ENCODE data around the gene MINDY4. TPM values are rescaled to one million over a fixed set of nuclear protein-coding genes. Genes with fewer than 3 reads are reported as not detected.

MINDY4 gene
- total RNA-seq, 1 experiment from 2014 or later, result 2.1 TPM

- Mint-ChIP-seq H3K27ac (ENCODE audit: unreplicated experiment) (no peak overlapping the region), H3K4me1 (ENCODE audit: low read depth, unreplicated experiment) (no peaks in the 10 kb centered on the region), H3K9me3 (ENCODE audit: unreplicated experiment) (no peaks in the 10 kb centered on the region), H3K4me3 (ENCODE audit: unreplicated experiment) (no peak overlapping the region), H3K27me3 (ENCODE audit: insufficient read depth, unreplicated experiment) (no peaks in the 10 kb centered on the region), H3K36me3 (ENCODE audit: insufficient read depth, unreplicated experiment) (no peaks in the 10 kb centered on the region)
- TF ChIP-seq CTCF (IDR thresholded peaks at IDR 0.05; ENCODE audit: insufficient read depth in 1 of 2, low read depth in 1 of 2, low read length in 1 of 2, severe bottlenecking in 1 of 2, unreplicated experiment in 1 of 2), result no peak
- ChIA-PET POLR2A (no interaction called here), CTCF (no interaction called here)
- DNase-seq, result no peak
- no peaks in the 10 kb centered on the region for H3K9me3 ChIP-seq
- H3K4me3 ChIP-seq (ENCODE audit: low read depth, low read length), result no peak overlapping the region
- H3K36me3 ChIP-seq (ENCODE audit: control insufficient read depth, insufficient read depth, low read length), result no peaks in the 10 kb centered on the region
- BruUV-seq (replicated peaks), result no TSS peak
- H3K27me3 ChIP-seq (replicated peaks; ENCODE audit: control insufficient read depth, insufficient read depth, low read length), result no peaks in the 10 kb centered on the region
- intact Hi-C loops (cut with micrococcal nuclease; ENCODE audit: unreplicated experiment), result no loop called here
- H3K4me1 ChIP-seq, result no peaks in the 10 kb centered on the region
Measured at GRCh38 chr7:30841801-30842541, 70.8 kb downstream of the MINDY4 start.

DNA sequence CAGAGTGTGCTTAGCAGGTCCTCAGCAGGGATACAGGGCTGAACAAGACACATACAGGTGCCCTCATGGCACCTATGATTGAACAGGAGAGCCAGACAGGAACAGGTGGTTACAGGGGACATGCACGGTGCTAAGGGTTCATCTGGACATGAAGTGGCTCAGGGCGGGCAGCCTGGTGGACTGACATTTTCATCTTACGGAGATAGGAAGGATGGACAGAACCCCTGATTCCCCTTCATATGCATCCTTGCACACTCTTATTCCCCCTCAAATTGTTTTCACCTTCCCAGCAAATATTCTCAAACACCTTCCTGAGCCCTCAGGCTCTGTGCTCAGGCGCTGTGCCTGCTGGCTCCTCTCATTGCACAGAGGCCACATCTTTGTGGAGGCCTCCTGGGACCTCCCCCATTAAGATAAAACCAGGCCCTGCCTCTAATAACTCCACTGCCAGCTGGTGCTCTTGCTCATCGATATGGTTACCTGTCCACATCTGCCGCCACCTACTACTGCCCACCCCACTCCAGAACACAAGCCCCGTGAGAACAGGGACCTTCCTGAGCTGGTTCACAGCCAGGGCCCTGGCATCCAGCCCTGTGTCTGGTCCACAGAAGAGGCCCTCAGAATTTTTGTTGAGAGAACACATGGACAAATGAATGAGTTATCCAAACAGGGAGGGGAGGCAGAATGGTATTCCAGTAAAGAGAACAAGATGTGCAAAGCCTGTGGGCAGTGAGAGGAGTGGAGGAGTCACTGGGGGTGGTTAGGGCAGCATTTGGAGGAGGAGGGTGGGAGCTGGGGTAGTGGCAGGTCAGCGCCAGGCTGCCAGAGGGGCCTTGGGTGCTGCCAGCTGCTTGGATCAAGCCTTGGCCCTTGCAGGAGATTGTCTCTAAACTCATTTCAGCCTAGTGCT lies 71.6 kb downstream of the MINDY4 start:
- TF ChIP-seq CTCF (IDR thresholded peaks at IDR 0.05; ENCODE audit: insufficient read depth in 1 of 2, low read depth in 1 of 2, low read length in 1 of 2, severe bottlenecking in 1 of 2, unreplicated experiment in 1 of 2), result no peak
- Mint-ChIP-seq H3K36me3 (ENCODE audit: insufficient read depth, unreplicated experiment) (no peaks in the 10 kb centered on the region), H3K27ac (ENCODE audit: unreplicated experiment) (no peak overlapping the region), H3K9me3 (ENCODE audit: unreplicated experiment) (no peaks in the 10 kb centered on the region), H3K4me1 (ENCODE audit: low read depth, unreplicated experiment) (no peaks in the 10 kb centered on the region), H3K27me3 (ENCODE audit: insufficient read depth, unreplicated experiment) (no peaks in the 10 kb centered on the region), H3K4me3 (ENCODE audit: unreplicated experiment) (no peak overlapping the region)
- BruUV-seq (replicated peaks), result no TSS peak
- POLR2A ChIA-PET, result no interaction called here
- no peaks in the 10 kb centered on the region for H3K27me3 ChIP-seq (replicated peaks; ENCODE audit: control insufficient read depth, insufficient read depth, low read length)
- CTCF ChIA-PET, result no interaction called here
- no peak overlapping the region for H3K4me3 ChIP-seq (ENCODE audit: low read depth, low read length)
- no peaks in the 10 kb centered on the region for H3K4me1 ChIP-seq
- peak in 1 of 2 experiments; percentile 11 for DNase-seq
- intact Hi-C loops (cut with micrococcal nuclease; ENCODE audit: unreplicated experiment), result no loop called here
- H3K9me3 ChIP-seq, result no peaks in the 10 kb centered on the region
- no peaks in the 10 kb centered on the region for H3K36me3 ChIP-seq (ENCODE audit: control insufficient read depth, insufficient read depth, low read length)

- Histone ChIP-seq H3K36me3 (ENCODE audit: control insufficient read depth, insufficient read depth, low read length) (no peaks in the 10 kb centered on the region), H3K9me3 (no peaks in the 10 kb centered on the region)
- POLR2A ChIA-PET, result no interaction called here
Measured at GRCh38 chr7:30843741-30844482, 72.7 kb downstream of the MINDY4 start.

More at GRCh38 chr7:30843741-30844482, 72.7 kb downstream of the MINDY4 start:
- CTCF ChIA-PET, result no interaction called here
- H3K4me3 Mint-ChIP-seq (ENCODE audit: unreplicated experiment), result no peak overlapping the region
- H3K9me3 Mint-ChIP-seq (ENCODE audit: unreplicated experiment), result no peaks in the 10 kb centered on the region
- H3K27me3 ChIP-seq (replicated peaks; ENCODE audit: control insufficient read depth, insufficient read depth, low read length), result no peaks in the 10 kb centered on the region
- no peaks in the 10 kb centered on the region for H3K4me1 ChIP-seq
- no TSS peak for BruUV-seq (replicated peaks)
- H3K27me3 Mint-ChIP-seq (ENCODE audit: insufficient read depth, unreplicated experiment), result no peaks in the 10 kb centered on the region
- H3K4me1 Mint-ChIP-seq (ENCODE audit: low read depth, unreplicated experiment), result no peaks in the 10 kb centered on the region
- intact Hi-C loops (cut with micrococcal nuclease; ENCODE audit: unreplicated experiment), result no loop called here
- no peak for TF ChIP-seq CTCF (IDR thresholded peaks at IDR 0.05; ENCODE audit: insufficient read depth in 1 of 2, low read depth in 1 of 2, low read length in 1 of 2, severe bottlenecking in 1 of 2, unreplicated experiment in 1 of 2)
- no peak overlapping the region for H3K4me3 ChIP-seq (ENCODE audit: low read depth, low read length)
- DNase-seq, result peak in 1 of 2 experiments; percentile 34
- no peaks in the 10 kb centered on the region for H3K36me3 Mint-ChIP-seq (ENCODE audit: insufficient read depth, unreplicated experiment)
- H3K27ac Mint-ChIP-seq (ENCODE audit: unreplicated experiment), result no peak overlapping the region
